ENCODE measurements around the gene WNT11. TPM values are rescaled to one million over a fixed set of nuclear protein-coding genes. Genes with fewer than 3 reads are reported as not detected.

WNT11 gene
- total RNA-seq, 1 donor = 0.36 TPM

GRCh38 chr11:76241243-76242000 is 35.1 kb upstream of the WNT11 start:
- Histone ChIP-seq H3K4me2 (ENCODE audit: insufficient read depth, low read length) (no peak overlapping the region), H2AFZ (ENCODE audit: low read length) (no peak overlapping the region), H3K36me3 (ENCODE audit: insufficient read depth, low read length) (no peaks in the 10 kb centered on the region), H4K20me1 (ENCODE audit: insufficient read depth, low read length) (no peaks in the 10 kb centered on the region), H3K27me3 (ENCODE audit: insufficient read depth, low read length) (peaks cover 19% of the 10 kb centered on the region), H3K4me3 (ENCODE audit: insufficient read depth, low read length) (no peak overlapping the region), H3K9me3 (ENCODE audit: low read depth, low read length) (no peaks in the 10 kb centered on the region), H3K27ac (ENCODE audit: low read depth, low read length) (no peak overlapping the region), H3K79me2 (ENCODE audit: insufficient read depth, low read length) (no peaks in the 10 kb centered on the region), H3K4me1 (ENCODE audit: insufficient read depth, low read length) (no peaks in the 10 kb centered on the region)
- DNase-seq (ENCODE audit: insufficient read length, low spot score, missing footprints) = no peak
- no peak for TF ChIP-seq CTCF (IDR thresholded peaks at IDR 0.05; ENCODE audit: extremely low read depth, low read depth, low read length)

- H4K20me1 ChIP-seq (ENCODE audit: insufficient read depth, low read length) = no peaks in the 10 kb centered on the region
- H3K36me3 ChIP-seq (ENCODE audit: insufficient read depth, low read length) = no peaks in the 10 kb centered on the region
- H3K79me2 ChIP-seq (ENCODE audit: insufficient read depth, low read length) = no peaks in the 10 kb centered on the region
- no peak overlapping the region for H3K27ac ChIP-seq (ENCODE audit: low read depth, low read length)
- no peaks in the 10 kb centered on the region for H3K4me1 ChIP-seq (ENCODE audit: insufficient read depth, low read length)
- H3K27me3 ChIP-seq (ENCODE audit: insufficient read depth, low read length) = peaks cover 19% of the 10 kb centered on the region
- no peak overlapping the region for H3K4me3 ChIP-seq (ENCODE audit: insufficient read depth, low read length)
- no peak overlapping the region for H2AFZ ChIP-seq (ENCODE audit: low read length)
- H3K4me2 ChIP-seq (ENCODE audit: insufficient read depth, low read length) = no peak overlapping the region
- no peak for TF ChIP-seq CTCF (IDR thresholded peaks at IDR 0.05; ENCODE audit: extremely low read depth, low read depth, low read length)
- no peaks in the 10 kb centered on the region for H3K9me3 ChIP-seq (ENCODE audit: low read depth, low read length)
- DNase-seq (ENCODE audit: insufficient read length, low spot score, missing footprints) = no peak
Measured at GRCh38 chr11:76240666-76241065, 34.4 kb upstream of the WNT11 start.

- Histone ChIP-seq H3K27ac (ENCODE audit: low read depth, low read length) (no peak overlapping the region), H3K9me3 (ENCODE audit: low read depth, low read length) (no peaks in the 10 kb centered on the region), H2AFZ (ENCODE audit: low read length) (no peak overlapping the region), H3K4me2 (ENCODE audit: insufficient read depth, low read length) (no peak overlapping the region), H4K20me1 (ENCODE audit: insufficient read depth, low read length) (no peaks in the 10 kb centered on the region), H3K36me3 (ENCODE audit: insufficient read depth, low read length) (no peaks in the 10 kb centered on the region), H3K27me3 (ENCODE audit: insufficient read depth, low read length) (peaks cover 17% of the 10 kb centered on the region), H3K4me1 (ENCODE audit: insufficient read depth, low read length) (no peaks in the 10 kb centered on the region), H3K79me2 (ENCODE audit: insufficient read depth, low read length) (no peaks in the 10 kb centered on the region), H3K4me3 (ENCODE audit: insufficient read depth, low read length) (no peak overlapping the region)
- DNase-seq (ENCODE audit: insufficient read length, low spot score, missing footprints) = no peak
- TF ChIP-seq CTCF (IDR thresholded peaks at IDR 0.05; ENCODE audit: extremely low read depth, low read depth, low read length) = no peak
Measured at GRCh38 chr11:76240161-76240540, 33.8 kb upstream of the WNT11 start.

GRCh38 chr11:76239483-76240160 is 33.3 kb upstream of the WNT11 start:
- H3K27ac ChIP-seq (ENCODE audit: low read depth, low read length) = no peak overlapping the region
- H3K27me3 ChIP-seq (ENCODE audit: insufficient read depth, low read length) = peaks cover 11% of the 10 kb centered on the region
- H3K4me3 ChIP-seq (ENCODE audit: insufficient read depth, low read length) = no peak overlapping the region
- H3K9me3 ChIP-seq (ENCODE audit: low read depth, low read length) = no peaks in the 10 kb centered on the region
- DNase-seq (ENCODE audit: insufficient read length, low spot score, missing footprints) = peak; percentile 71
- H3K36me3 ChIP-seq (ENCODE audit: insufficient read depth, low read length) = no peaks in the 10 kb centered on the region
- no peaks in the 10 kb centered on the region for H3K79me2 ChIP-seq (ENCODE audit: insufficient read depth, low read length)
- H4K20me1 ChIP-seq (ENCODE audit: insufficient read depth, low read length) = no peaks in the 10 kb centered on the region
- no peak for TF ChIP-seq CTCF (IDR thresholded peaks at IDR 0.05; ENCODE audit: extremely low read depth, low read depth, low read length)
- peaks cover 3% of the 10 kb centered on the region for H3K4me1 ChIP-seq (ENCODE audit: insufficient read depth, low read length)
- no peak overlapping the region for H3K4me2 ChIP-seq (ENCODE audit: insufficient read depth, low read length)
- no peak overlapping the region for H2AFZ ChIP-seq (ENCODE audit: low read length)

Measured in osteoblast (primary cell).